DOHH2 (cell line): ENCODE measurements around the gene SGO2.

Experiments used
- CTCF ChIP-seq: fragments of 200-600 bp; sonication (generic); IDR thresholded peaks from one replicate; pipeline ENCODE4 v1.5.1; 2014; ENCODE audit warnings: antibody characterized with exemption, mild to moderate bottlenecking, low read depth, low read length; ENCODE audit not compliant: poor library complexity, severe bottlenecking
- EZH2phosphoT487 ChIP-seq: fragments of 200-600 bp; sonication (generic); IDR thresholded peaks from 2 replicates; pipeline ENCODE4 v1.6.1; 2017; ENCODE audit warnings: borderline replicate concordance, mild to moderate bottlenecking, antibody characterized with exemption, low read length, moderate library complexity, mixed read lengths

DNA sequence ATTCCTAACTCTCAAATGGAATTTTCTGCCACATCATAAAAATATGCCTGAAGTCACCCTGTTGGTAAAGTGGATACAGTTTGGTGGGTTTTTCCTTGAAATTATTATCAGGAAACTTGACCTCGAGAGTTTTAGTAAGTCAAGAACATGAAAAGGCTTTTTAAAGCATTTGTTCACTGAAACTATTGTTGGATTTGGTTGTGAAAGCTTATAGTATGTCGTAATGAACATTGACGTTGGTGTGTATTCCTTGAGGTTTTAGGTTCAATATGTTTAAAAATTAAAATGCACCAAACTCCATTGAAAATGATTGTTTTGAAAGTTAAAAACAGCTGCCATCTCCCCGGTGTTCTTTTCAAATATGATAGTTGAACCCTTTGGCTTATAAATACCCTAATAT is 90.6 kb downstream of the SGO2 start:
- TF ChIP-seq CTCF (no peak), EZH2phosphoT487 (no peak)
